Measurements from ENCODE around the gene SYT11.
"Not testable (repeated sequence)": the region's sequence is repeated elsewhere in the genome, so short reads cannot be mapped to it uniquely, and the experiment has no call there.

The SYT11 gene

DNA sequence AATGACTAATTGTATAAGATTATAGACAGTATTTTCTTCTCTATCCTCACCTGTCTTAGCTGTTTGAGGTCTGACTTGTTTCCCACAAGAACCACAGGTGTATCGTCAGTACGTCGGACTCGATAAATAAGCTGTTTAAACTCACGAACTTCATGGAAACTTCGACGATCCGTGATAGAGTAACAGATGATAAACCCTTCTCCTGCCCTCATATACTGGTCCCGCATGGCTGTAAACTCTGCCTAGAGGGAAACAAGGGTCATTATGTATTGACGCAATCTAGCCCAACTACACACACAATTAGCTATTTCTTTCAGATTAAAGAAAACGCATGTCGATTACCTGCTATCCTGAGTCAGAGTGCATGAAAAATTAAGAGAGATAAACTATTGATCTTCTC lies 44.9 kb downstream of the SYT11 start:
- no peak for DNase-seq

DNA sequence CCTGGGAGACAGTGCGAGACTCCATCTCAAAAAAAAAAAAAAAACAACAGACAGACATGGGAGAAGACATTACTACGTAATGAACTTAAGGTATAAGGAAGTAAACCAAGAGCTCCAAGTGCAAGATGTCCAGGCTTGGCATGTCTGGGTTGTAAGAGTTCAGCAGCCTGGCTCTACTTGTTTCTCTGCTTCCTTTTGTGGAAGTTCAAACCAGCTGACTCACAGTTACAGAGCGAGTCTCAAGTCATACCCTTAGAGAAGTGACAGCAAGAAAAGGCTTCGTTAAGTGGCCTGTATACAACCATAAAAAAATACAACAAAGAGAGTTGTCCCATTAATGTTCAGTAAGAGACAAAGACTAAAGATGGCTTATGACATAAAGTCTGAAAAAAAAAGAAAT lies 50.5 kb downstream of the SYT11 start:
- no peak for DNase-seq

GRCh38 chr1:155910621-155911121 lies 51.3 kb downstream of the SYT11 start:
- DNase-seq: no peak

DNA sequence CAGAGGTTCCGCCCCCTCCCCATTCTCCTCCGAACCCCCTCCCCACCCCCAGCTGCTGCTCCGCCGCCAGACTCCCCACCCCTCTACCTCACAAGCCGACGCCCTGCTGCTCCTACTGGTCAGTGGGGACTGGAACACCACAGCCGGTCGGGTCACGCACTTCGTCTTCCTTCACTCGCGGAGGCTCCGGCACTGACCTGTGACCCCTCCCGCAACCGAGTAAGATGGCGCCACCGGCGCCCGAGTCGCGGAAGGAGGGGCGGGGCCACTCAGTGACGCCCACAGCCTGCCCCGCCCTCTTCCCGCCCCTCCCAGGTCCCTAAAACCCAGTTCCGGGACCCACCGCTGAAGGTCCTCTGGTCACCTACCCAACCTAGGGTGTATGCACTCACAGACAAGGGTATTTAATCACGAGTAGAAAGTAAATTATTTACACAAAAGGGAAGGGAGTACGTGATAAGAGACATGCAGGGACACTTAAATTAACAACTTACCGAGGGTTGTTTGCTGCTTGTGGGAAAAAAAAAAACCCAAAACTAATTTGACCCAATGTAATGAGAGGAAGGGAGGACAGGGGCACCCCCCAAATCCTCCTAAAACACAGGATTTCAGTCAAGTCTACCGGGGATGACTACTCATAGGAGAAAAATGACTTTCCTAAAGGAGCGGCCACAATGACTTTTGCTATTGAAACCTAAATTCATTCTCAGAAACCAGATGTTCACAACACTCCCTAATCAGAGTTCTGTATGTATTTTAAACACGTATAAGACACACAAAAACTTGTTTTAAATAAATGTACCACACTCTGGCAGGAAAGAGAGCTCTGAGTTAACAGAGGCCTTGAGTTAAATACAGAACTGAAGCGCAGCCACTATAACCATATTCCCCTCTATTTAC lies 52.0 kb downstream of the SYT11 start, which contains the start of gene RIT1:
Gene RIT1, minus strand, starts transcription at position 194 of the 900 bp plus-strand sequence. CDS start 588 bp downstream, outside the sequence.
- DNase-seq: peak; percentile 78

DNA sequence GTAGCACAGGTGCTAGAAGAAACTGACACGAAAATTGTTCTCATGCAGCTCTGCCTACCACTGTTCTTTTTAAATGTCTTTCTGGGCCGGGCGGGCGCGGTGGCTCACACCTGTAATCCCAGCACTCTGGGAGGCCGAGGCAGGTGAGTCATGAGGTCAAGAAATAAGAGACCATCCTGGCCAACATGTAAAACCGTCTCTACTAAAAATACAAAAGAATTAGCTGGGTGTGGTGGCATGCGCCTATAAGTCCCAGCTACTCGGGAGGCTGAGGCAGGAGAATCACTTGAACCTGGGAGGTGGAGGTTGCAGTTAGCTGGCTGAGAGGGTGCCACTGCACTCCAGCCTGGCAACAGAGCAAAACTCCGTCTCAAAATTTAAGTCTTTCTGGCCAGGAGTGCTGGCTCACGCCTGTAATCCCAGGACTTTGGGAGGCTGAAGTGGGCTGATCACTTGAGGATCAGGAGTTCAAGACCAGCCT lies 52.7 kb downstream of the SYT11 start:
- DNase-seq: no peak

DNA sequence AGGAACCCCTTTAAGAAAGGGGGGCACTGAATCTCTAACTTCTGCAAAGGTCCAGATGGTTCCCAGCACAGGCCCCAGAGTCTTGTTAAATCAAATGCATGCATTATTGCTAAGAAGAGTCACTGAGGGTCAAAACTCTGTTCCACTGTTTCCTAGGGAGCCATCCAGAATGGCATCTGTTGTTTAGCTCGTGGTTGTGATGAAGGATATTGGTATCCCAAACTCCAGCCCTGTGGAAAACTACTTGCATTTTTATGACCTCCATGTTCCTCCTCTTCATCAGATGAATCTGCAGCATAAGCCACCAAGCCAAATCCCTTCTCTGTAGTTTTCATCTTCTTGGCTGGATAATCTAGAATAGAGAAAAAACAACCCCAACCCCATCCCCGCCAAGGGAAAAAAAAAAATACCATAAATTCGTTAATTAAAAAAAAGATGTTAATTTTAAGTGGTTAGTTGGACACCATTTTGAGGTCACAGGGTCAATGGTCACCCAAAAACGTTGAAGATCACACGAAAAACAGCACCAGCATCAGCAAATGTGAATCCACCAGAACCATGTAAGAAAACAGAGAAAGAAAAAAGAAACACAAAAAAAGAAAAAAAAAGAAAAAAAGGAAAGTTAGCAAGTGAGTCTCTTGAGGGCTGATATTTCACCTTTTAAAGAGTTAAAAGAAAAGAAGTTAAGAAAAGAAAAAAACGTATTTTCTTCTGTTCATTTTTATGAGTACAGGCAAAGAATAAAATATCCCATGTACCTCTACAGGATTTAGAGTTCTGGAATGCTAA lies 54.8 kb downstream of the SYT11 start:
- no peak for DNase-seq

DNA sequence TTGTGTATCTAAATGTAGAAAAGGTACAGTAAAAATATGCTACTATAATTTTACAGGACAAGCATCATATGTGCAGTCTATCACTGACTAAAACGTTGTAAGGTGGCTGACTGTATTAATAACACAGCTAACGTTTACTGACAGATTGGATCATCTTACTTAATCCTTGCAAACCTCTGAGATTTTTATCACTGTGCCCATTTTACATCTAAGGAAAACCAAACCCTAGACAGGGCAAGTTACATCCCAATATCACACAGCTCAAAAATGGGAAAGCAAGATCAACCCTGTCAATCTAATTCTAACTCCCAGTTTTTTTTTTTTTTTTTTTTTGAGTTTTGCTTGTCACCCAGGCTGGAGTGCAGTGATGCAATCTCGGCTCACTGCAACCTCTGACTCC lies 59.3 kb downstream of the SYT11 start:
- no peak for DNase-seq

- DNase-seq: no peak
Measured at GRCh38 chr1:155919801-155920200, 60.4 kb downstream of the SYT11 start.

DNA sequence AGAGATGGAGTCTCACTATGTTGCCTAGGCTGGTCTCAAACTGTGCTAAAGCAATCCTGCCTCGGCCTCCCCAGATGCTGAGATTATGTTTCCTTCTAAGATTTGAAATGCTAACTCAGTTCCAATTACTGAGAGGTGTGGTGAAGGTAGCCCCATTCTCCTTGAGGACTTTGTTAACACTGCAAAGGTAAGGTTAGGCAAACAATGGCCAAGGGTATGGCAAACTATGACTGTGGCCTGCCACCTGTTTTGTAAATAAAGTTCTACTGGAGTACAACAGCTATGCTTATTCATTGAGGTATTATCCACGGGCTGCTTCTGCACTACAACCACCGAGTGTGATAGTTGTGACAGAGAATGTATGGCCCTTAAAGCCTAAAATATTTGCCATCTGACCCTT lies 61.4 kb downstream of the SYT11 start:
- DNase-seq: no peak

GRCh38 chr1:155925506-155925905 lies 66.1 kb downstream of the SYT11 start:
- no peak for DNase-seq

DNA sequence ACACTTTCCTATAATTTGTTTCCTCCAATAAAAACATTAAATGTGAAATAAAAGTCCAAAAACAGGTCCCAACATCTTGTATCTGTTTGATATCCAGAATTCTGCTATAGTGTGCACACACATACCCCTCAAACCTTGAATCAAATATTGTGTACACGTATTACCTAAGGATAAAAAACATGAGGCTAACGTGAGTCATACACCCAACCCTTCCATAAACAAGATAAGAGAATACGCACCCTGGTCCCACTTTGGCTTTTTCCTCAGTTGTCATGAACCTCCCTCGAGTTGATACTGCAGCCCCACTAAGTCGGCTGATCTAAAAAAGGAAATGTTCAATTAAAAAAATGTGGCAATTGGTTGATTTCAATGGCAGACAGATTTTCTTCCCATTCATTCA lies 69.7 kb downstream of the SYT11 start:
- no peak for DNase-seq

DNA sequence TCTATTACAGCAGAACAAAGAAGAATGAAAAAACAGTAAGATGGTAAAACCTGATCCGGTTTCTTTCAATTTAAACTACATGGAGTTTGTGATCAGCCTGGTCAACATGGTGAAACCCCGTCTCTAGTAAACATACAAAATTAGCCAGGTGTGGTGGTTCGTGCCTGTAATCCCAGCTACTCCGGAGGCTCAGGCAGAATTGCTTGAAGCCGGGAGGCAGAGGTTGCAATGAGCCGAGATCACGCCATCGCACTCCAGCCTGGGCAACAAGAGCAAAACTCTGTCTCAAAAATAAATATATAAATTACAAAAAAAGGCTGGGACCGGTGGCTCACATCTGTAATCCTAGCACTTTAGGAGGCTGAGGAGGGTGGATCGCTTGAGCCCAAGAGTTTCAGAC lies 71.4 kb downstream of the SYT11 start:
- not testable (repeated sequence) for DNase-seq

DNA sequence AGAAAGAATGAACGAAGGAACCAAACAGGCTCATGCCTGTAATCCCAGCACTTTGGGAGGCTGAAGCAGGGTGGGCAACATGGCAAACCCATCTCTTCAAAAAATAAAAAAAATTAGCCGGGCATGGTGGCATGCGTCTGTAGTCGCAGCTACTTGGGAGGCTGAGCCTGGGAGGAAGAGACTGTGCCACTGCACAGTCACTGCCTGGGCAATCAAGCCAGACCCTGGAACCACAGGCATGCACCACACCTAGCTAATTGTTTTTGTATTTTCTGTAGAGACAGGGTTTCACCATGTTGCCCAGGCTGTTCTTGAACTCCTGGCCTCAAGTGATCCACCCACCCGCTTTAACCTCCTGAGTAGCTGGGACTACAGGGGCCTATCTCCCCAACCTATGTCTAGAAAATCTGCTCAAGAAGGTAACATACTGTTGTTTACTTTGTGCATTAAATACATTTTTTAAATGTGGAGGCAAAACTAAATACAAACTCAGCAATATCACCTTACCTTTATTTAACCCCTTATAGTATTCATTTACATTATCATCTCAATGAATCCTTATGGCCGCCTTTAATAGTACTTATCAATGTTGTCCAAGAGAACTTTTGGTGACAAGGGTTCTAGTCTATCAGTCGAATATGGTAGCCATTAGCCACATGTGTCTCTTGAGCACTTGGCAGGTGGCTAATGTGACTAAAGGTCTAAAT lies 72.1 kb downstream of the SYT11 start:
- no peak for DNase-seq

GRCh38 chr1:155932081-155932480 lies 72.7 kb downstream of the SYT11 start:
- DNase-seq: no peak

- DNase-seq: no peak
Measured at GRCh38 chr1:155932487-155932886, 73.1 kb downstream of the SYT11 start.

GRCh38 chr1:155933591-155934096 lies 74.3 kb downstream of the SYT11 start:
- no peak for DNase-seq

- peak; percentile 89 for DNase-seq
Measured at GRCh38 chr1:155934097-155934935, 74.9 kb downstream of the SYT11 start, which contains the start of gene KHDC4. Gene KHDC4 (minus strand): TSS chr1:155934413. CDS start chr1:155934373, 40 bp downstream.

Measured in effector CD8-positive, alpha-beta T cell (primary cell).